Mucosa of rectum (tissue), 2 donors: Measurements from ENCODE around the gene PLRG1.

ENCODE experiments used
- H3K27ac ChIP-seq, 2 donors: one replicate each; pipeline ENCODE4 v1.7.0; 2013; ENCODE audit warnings: inconsistent platforms in 2 of 2, low read depth in 2 of 2, low read length in 2 of 2
- H3K27me3 ChIP-seq, 2 donors: one replicate each; pipeline ENCODE4 v1.7.0; 2013; ENCODE audit warnings: low read length in 2 of 2; ENCODE audit not compliant: control insufficient read depth in 2 of 2, insufficient read depth in 2 of 2
- H3K36me3 ChIP-seq, 2 donors: one replicate each; pipeline ENCODE4 v1.7.0; 2013; ENCODE audit warnings: low read length in 2 of 2; ENCODE audit not compliant: control insufficient read depth in 2 of 2, insufficient read depth in 2 of 2
- H3K4me1 ChIP-seq, 2 donors: one replicate each; pipeline ENCODE4 v1.7.0; 2013; ENCODE audit warnings: low read length in 2 of 2, mild to moderate bottlenecking in 1 of 2; ENCODE audit not compliant: control insufficient read depth in 2 of 2, insufficient read depth in 2 of 2
- H3K4me3 ChIP-seq, 2 donors: one replicate each; pipeline ENCODE4 v1.7.0; 2013; ENCODE audit warnings: low read length in 2 of 2
- H3K9ac ChIP-seq, 2 donors: one replicate each; pipeline ENCODE4 v1.7.0; 2013; ENCODE audit warnings: low read length in 2 of 2, low read depth in 1 of 2, mild to moderate bottlenecking in 1 of 2
- H3K9me3 ChIP-seq, 2 donors: one replicate each; pipeline ENCODE4 v1.7.0; 2013; ENCODE audit warnings: low read length in 2 of 2; ENCODE audit not compliant: control insufficient read depth in 2 of 2
- donor health status: healthy.
- donor health status: Normal muscosa, but diverticular disease.

PLRG1 gene

GRCh38 chr4:154574311-154574710, 24.1 kb upstream of the PLRG1 start:
- H3K4me1 ChIP-seq: no peaks in the 10 kb centered on the region
- H3K9ac ChIP-seq: no peak overlapping the region
- no peaks in the 10 kb centered on the region for H3K9me3 ChIP-seq
- no peak overlapping the region for H3K4me3 ChIP-seq
- H3K27ac ChIP-seq: no peak overlapping the region
- no peaks in the 10 kb centered on the region for H3K36me3 ChIP-seq
- H3K27me3 ChIP-seq: peaks cover 0 to 4% of the 10 kb centered on the region in 2 donors

- H3K36me3 ChIP-seq: no peaks in the 10 kb centered on the region
- no peak overlapping the region for H3K9ac ChIP-seq
- H3K9me3 ChIP-seq: no peaks in the 10 kb centered on the region
- H3K27ac ChIP-seq: no peak overlapping the region
- peaks cover 0 to 4% of the 10 kb centered on the region in 2 donors for H3K27me3 ChIP-seq
- no peak overlapping the region for H3K4me3 ChIP-seq
- no peaks in the 10 kb centered on the region for H3K4me1 ChIP-seq
Measured at GRCh38 chr4:154573190-154573870, 23.1 kb upstream of the PLRG1 start.

GRCh38 chr4:154569584-154569983, 19.4 kb upstream of the PLRG1 start:
- Histone ChIP-seq H3K36me3 (no peaks in the 10 kb centered on the region), H3K9me3 (no peaks in the 10 kb centered on the region), H3K4me3 (no peak overlapping the region), H3K4me1 (no peaks in the 10 kb centered on the region), H3K27me3 (no peaks in the 10 kb centered on the region), H3K27ac (no peak overlapping the region), H3K9ac (no peak overlapping the region)

DNA sequence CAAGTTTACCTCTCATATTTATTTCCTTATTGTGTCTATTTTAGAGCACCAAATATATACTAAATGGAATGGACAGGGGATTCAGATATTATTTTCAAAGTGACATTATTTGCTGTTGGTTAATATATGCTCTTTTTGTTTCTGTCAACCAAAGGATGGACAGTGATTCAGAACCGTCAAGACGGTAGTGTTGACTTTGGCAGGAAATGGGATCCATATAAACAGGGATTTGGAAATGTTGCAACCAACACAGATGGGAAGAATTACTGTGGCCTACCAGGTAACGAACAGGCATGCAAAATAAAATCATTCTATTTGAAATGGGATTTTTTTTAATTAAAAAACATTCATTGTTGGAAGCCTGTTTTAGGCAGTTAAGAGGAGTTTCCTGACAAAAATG, 18.8 kb upstream of the PLRG1 start:
- Histone ChIP-seq H3K9me3 (no peaks in the 10 kb centered on the region), H3K4me3 (no peak overlapping the region), H3K27ac (no peak overlapping the region), H3K4me1 (no peaks in the 10 kb centered on the region), H3K9ac (no peak overlapping the region), H3K27me3 (no peaks in the 10 kb centered on the region), H3K36me3 (no peaks in the 10 kb centered on the region)

DNA sequence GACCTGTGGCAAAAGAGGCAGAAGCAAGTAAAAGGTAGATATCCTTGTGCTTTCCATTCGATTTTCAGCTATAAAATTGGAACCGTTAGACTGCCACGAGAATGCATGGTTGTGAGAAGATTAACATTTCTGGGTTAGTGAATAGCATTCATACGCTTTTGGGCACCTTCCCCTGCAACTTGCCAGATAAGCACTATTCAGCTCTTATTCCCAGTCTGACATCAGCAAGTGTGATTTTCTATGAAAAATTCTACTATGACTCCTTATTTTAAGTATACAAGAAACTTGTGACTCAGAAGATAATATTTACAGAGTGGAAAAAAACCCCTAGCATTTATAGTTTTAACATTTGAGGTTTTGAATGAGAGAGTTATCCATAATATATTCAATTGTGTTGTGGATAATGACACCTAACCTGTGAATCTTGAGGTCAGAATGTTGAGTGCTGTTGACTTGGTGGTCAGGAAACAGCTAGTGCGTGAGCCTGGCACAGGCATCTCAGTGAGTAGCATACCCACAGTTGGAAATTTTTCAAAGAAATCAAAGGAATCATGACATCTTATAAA, 16.5 kb upstream of the PLRG1 start:
- H3K9ac ChIP-seq: no peak overlapping the region
- H3K27ac ChIP-seq: no peak overlapping the region

DNA sequence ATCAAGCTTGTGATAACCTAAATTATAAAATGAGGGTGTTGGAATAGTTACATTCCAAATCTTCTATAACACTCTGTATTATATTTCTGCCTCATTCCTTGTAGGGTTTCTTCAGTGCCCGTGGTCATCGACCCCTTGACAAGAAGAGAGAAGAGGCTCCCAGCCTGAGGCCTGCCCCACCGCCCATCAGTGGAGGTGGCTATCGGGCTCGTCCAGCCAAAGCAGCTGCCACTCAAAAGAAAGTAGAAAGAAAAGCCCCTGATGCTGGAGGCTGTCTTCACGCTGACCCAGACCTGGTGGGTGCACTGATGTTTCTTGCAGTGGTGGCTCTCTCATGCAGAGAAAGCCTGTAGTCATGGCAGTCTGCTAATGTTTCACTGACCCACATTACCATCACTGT, 15.5 kb upstream of the PLRG1 start:
- Histone ChIP-seq H3K9me3 (no peaks in the 10 kb centered on the region), H3K36me3 (no peaks in the 10 kb centered on the region), H3K4me3 (no peak overlapping the region), H3K4me1 (no peaks in the 10 kb centered on the region), H3K9ac (no peak overlapping the region), H3K27me3 (no peaks in the 10 kb centered on the region), H3K27ac (no peak overlapping the region)

More for the DNA sequence above, 16.5 kb upstream of the PLRG1 start:
- H3K4me3 ChIP-seq: no peak overlapping the region
- H3K9me3 ChIP-seq: no peaks in the 10 kb centered on the region
- H3K4me1 ChIP-seq: no peaks in the 10 kb centered on the region
- no peaks in the 10 kb centered on the region for H3K27me3 ChIP-seq
- no peaks in the 10 kb centered on the region for H3K36me3 ChIP-seq

- no peak overlapping the region for H3K9ac ChIP-seq
- no peaks in the 10 kb centered on the region for H3K9me3 ChIP-seq
- H3K4me3 ChIP-seq: no peak overlapping the region
- no peaks in the 10 kb centered on the region for H3K36me3 ChIP-seq
- peaks cover 2 to 7% of the 10 kb centered on the region in 2 donors for H3K4me1 ChIP-seq
- no peak overlapping the region for H3K27ac ChIP-seq
- H3K27me3 ChIP-seq: no peaks in the 10 kb centered on the region
Measured at GRCh38 chr4:154564311-154564710, 14.1 kb upstream of the PLRG1 start.

DNA sequence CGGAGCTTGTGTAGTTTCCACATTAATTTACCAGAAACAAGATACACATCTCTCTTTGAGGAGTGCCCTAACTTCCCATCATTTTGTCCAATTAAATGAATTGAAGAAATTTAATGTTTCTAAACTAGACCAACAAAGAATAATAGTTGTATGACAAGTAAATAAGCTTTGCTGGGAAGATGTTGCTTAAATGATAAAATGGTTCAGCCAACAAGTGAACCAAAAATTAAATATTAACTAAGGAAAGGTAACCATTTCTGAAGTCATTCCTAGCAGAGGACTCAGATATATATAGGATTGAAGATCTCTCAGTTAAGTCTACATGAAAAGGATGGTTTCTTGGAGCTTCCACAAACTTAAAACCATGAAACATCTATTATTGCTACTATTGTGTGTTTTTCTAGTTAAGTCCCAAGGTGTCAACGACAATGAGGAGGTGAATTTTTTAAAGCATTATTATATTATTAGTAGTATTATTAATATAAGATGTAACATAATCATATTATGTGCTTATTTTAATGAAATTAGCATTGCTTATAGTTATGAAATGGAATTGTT, 12.6 kb upstream of the PLRG1 start, which contains the start of gene FGB:
FGB (plus strand) TSS at position 315 of the 558 bp plus-strand sequence; CDS start at position 323, 8 bp downstream.
- Histone ChIP-seq H3K9me3 (no peaks in the 10 kb centered on the region), H3K4me1 (peaks cover 2 to 7% of the 10 kb centered on the region in 2 donors), H3K27me3 (no peaks in the 10 kb centered on the region), H3K4me3 (no peak within 1 kb of the TSS), H3K36me3 (no peaks in the 10 kb centered on the region), H3K9ac (no peak within 1 kb of the TSS), H3K27ac (no peak within 1 kb of the TSS)

GRCh38 chr4:154560824-154561231, 10.6 kb upstream of the PLRG1 start:
- H3K27ac ChIP-seq: no peak overlapping the region
- no peaks in the 10 kb centered on the region for H3K27me3 ChIP-seq
- peaks cover 2 to 7% of the 10 kb centered on the region in 2 donors for H3K4me1 ChIP-seq
- H3K9me3 ChIP-seq: no peaks in the 10 kb centered on the region
- no peaks in the 10 kb centered on the region for H3K36me3 ChIP-seq
- H3K9ac ChIP-seq: no peak overlapping the region
- H3K4me3 ChIP-seq: no peak overlapping the region

DNA sequence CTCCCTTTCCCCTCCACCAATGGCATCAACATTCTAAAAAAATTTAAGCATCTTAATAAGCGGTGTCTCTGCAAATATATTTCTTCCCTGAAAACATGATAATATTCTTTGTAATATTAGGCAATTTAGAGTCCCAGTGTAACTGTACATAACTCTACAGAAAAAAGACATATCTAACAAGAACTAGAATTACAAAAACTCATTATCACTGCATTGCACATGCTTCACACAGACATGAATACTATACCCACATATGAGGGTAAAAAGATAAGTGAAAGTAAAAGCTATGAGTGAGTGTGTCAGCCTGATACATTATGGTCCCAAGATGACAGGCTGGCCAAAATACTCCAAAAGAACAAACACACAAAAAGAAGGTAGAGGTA, 10.2 kb upstream of the PLRG1 start:
- Histone ChIP-seq H3K9me3 (no peaks in the 10 kb centered on the region), H3K27ac (no peak overlapping the region), H3K4me3 (no peak overlapping the region), H3K4me1 (peaks cover 2 to 7% of the 10 kb centered on the region in 2 donors), H3K36me3 (no peaks in the 10 kb centered on the region), H3K27me3 (no peaks in the 10 kb centered on the region), H3K9ac (no peak overlapping the region)
